HG02763 (cell line): ENCODE data around the gene SMIM24.
"Not testable (repeated sequence)": the region's sequence is repeated elsewhere in the genome, so short reads cannot be mapped to it uniquely, and the experiment has no call there.

Experiments
- ATAC-seq: cut with Tn5 transposase; IDR thresholded peaks from one replicate; pipeline ENCODE4 v1.9.1; 2021; ENCODE audit warnings: mild to moderate bottlenecking, moderate library complexity; ENCODE audit not compliant: unreplicated experiment

Gene SMIM24

GRCh38 chr19:3440082-3440481 lies 40.2 kb downstream of the SMIM24 start:
- no peak for ATAC-seq

GRCh38 chr19:3434630-3435553 lies 45.4 kb downstream of the SMIM24 start:
- ATAC-seq = peak; percentile 89

GRCh38 chr19:3433805-3434540 lies 46.4 kb downstream of the SMIM24 start:
- ATAC-seq = no peak

GRCh38 chr19:3433313-3433712 lies 47.0 kb downstream of the SMIM24 start:
- no peak for ATAC-seq

- ATAC-seq = no peak
These were observed 48.4 kb downstream of the SMIM24 start for GRCh38 chr19:3431760-3432397.

- not testable (repeated sequence) for ATAC-seq
These were observed 50.0 kb downstream of the SMIM24 start for GRCh38 chr19:3430366-3430680.

GRCh38 chr19:3426433-3426832 lies 53.9 kb downstream of the SMIM24 start:
- ATAC-seq = no peak
